ENCODE data around the gene PLEKHA7.
"Not testable (repeated sequence)": the region's sequence is repeated elsewhere in the genome, so short reads cannot be mapped to it uniquely, and the experiment has no call there.

The PLEKHA7 gene

GRCh38 chr11:17014321-17014832 is at the start of gene PLEKHA7:
PLEKHA7 (minus strand) TSS chr11:17014414; CDS start chr11:17014401, 13 bp downstream.
- peak in 1 of 2 experiments; percentile 8 for DNase-seq

- DNase-seq = peak; percentile 17 to 58
Measured at GRCh38 chr11:17063171-17064002, 49.2 kb upstream of the PLEKHA7 start.

- DNase-seq = not testable (repeated sequence)
Measured at GRCh38 chr11:17051146-17051545, 36.9 kb upstream of the PLEKHA7 start.

- DNase-seq = not testable (repeated sequence)
Measured at GRCh38 chr11:17048491-17048890, 34.3 kb upstream of the PLEKHA7 start.

- no peak for DNase-seq
Measured at GRCh38 chr11:17046690-17047089, 32.5 kb upstream of the PLEKHA7 start.

GRCh38 chr11:17036666-17037658 is 22.7 kb upstream of the PLEKHA7 start:
- no peak for DNase-seq

- not testable (repeated sequence) for DNase-seq
Measured at GRCh38 chr11:17034027-17034426, 19.8 kb upstream of the PLEKHA7 start.

- no peak for DNase-seq
Measured at GRCh38 chr11:17026487-17027082, 12.4 kb upstream of the PLEKHA7 start.

GRCh38 chr11:17024924-17025323 is 10.7 kb upstream of the PLEKHA7 start:
- DNase-seq = no peak

- no peak for DNase-seq
Measured at GRCh38 chr11:17021511-17021910, 7.3 kb upstream of the PLEKHA7 start.

- no peak for DNase-seq
Measured at GRCh38 chr11:17020831-17021230, 6.6 kb upstream of the PLEKHA7 start.

GRCh38 chr11:17019232-17019631 is 5.0 kb upstream of the PLEKHA7 start:
- no peak for DNase-seq

GRCh38 chr11:17015627-17016126 is 1.5 kb upstream of the PLEKHA7 start:
- no peak for DNase-seq

- no peak for DNase-seq
Measured at GRCh38 chr11:17014833-17015626, 816 bp upstream of the PLEKHA7 start.

- peak; percentile 6 to 27 for DNase-seq
Measured at GRCh38 chr11:17013548-17014320, 480 bp downstream of the PLEKHA7 start.

GRCh38 chr11:17012712-17013547 is 1.3 kb downstream of the PLEKHA7 start:
- no peak for DNase-seq

- no peak for DNase-seq
Measured at GRCh38 chr11:17012179-17012578, 2.0 kb downstream of the PLEKHA7 start.

GRCh38 chr11:17010851-17011420 is 3.3 kb downstream of the PLEKHA7 start:
- DNase-seq = no peak

GRCh38 chr11:17008099-17008498 is 6.1 kb downstream of the PLEKHA7 start:
- no peak for DNase-seq

- no peak for DNase-seq
Measured at GRCh38 chr11:17005646-17006045, 8.6 kb downstream of the PLEKHA7 start.
